HG02938 (cell line): Measurements from ENCODE around the gene ARHGAP19.
"Not testable (repeated sequence)": the region's sequence is repeated elsewhere in the genome, so short reads cannot be mapped to it uniquely, and the experiment has no call there.

Experiments used
- ATAC-seq: cut with Tn5 transposase; IDR thresholded peaks from one replicate; pipeline ENCODE4 v1.9.1; 2021; ENCODE audit warnings: mild to moderate bottlenecking, moderate library complexity; ENCODE audit not compliant: unreplicated experiment

The ARHGAP19 gene

DNA sequence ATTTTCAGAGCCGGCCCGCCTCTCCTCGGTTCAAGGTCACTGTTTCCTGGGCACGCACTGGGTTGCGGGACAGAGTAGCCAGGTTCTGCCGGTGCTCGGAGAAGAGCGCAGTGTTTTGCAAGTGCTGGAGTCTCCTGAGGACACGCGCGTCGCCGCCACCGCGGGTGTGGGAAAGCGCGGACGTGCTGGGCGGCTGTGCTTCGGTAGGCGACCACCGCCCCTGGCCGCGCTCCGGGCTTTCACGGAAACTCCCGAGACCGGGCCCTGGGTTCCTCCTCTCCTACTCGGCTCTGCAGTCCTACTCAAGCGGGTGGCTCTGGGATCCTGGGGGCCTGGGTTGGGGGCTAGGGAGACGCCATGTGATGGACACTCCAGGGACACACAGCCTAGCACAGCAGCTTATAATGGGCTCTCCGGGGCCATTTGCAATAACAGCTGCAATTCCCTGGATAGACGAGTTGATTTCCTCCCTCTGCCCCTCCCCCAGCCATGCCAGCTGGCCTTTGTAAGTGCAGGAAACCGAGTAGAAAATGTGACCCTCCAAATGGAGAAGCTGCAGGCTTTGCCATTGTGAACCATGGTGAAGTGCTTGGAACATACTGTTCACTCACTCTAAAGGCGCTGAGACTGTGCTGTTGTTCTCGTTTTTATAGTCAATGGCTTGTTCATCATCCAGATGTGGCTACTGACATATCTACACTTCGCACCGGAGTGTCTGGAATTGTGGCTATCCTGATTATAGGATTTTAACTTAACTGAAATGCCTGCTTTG is 28.8 kb upstream of the ARHGAP19 start:
- no peak for ATAC-seq

DNA sequence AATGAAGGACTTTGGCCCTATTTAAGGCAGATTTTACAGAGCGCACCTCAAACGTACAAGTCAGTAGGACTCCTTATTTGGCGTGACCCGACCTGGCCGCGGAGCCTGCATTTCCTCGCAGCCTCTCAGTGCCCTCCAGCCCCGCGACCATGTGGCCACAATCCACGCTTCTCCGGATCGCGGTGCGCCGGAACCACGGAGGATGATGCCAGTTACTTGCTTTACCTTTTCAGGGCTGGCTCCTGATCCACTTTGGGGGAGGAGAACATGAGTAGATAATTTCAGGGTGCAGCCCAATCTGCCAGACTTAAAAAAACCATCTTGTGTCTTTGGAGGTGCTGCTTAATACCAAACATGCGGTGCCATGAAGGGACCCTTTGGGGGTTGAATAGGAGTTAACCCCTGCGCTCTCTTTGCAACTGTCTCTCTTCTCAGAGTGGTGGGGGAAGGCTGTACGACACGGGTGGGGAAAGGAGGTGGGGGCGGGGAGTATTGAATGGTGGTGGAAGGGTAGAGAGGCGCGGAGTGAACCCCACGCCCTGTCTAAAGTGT is 28.1 kb upstream of the ARHGAP19 start:
- ATAC-seq = no peak

DNA sequence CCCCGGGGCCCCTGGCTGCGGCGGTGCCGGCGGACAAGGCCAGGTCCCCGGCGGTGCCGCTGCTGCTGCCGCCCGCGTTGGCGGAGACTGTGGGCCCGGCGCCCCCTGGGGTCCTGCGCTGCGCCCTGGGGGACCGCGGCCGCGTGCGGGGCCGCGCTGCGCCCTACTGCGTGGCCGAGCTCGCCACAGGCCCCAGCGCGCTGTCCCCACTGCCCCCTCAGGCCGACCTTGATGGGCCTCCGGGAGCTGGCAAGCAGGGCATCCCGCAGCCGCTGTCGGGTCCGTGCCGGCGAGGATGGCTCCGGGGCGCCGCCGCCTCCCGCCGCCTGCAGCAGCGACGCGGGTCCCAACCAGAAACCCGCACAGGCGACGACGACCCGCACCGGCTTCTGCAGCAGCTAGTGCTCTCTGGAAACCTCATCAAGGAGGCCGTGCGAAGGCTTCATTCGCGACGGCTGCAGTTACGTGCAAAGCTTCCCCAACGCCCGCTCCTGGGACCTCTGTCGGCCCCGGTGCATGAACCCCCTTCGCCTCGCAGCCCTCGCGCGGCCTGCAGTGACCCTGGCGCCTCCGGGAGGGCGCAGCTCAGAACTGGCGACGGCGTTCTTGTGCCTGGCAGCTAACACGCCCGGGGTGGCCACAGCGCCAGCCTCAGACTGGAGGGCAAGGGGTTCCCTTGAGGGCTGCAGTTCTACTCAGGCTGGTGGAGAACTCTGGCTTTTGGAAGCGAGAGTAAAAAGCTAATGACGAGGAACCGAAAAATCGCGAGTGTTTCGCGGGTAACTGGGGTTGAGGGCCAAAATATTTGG is 27.4 kb upstream of the ARHGAP19 start:
- ATAC-seq = peak; percentile 12

DNA sequence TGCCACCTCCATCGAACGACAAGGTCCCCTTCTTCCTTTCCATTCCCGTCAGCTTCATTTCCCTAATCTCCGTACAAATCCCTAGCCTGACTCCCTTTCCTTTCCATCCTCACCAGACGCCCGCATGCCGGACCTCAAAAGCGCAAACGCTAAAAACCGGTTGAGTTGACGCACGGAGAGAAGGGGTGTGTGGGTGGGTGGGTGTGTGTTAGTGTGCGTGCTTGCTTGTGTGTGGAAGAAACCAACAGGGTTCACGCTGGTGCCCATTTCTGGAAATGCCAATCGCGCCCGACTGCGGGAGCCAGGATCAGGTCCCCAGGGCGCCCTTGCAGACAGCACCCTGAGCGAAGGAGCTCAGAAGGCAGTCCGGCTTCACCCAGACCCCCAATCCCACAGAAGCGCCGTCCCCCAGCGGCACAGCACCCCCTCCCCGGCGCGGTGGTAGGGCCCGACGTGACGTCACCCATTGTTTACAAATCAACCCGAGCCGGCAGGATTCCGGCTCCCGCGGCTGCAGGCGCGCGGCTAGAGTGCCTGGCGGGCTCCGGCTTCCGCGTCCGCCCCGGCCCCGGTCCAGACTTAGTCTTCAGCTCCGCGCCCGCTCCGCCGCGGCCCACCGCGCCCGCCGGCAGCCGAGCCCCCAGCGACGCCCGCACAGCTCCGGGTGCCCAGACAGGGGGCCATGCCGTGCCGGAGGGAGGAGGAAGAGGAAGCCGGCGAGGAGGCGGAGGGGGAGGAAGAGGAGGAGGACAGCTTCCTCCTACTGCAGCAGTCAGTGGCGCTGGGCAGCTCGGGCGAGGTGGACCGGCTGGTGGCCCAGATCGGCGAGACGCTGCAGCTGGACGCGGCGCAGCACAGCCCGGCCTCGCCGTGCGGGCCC is 26.6 kb upstream of the ARHGAP19 start, which contains the start of gene FRAT1:
TSS of gene FRAT1 (plus strand) at position 500 of the 880 bp plus-strand sequence. CDS start at position 683, 183 bp downstream.
- ATAC-seq = peak; percentile 87

DNA sequence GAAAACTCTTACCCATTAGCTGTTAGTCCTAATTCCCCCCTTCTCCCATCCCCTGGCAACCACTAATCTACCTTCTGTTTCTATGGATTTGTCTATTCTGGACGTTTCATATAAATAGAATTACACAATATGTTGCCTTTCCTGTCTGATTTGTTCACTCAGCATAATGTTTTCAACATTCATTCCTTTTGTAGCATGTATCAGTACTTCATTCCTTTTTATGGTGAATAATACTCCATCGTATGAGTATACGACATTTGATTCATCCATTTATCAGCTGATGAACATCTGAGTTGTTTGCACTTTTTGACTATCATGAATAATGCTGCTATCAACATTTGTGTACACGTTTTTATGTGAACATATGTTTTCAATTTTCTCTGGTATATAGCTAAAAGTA is 22.2 kb upstream of the ARHGAP19 start:
- ATAC-seq = no peak

DNA sequence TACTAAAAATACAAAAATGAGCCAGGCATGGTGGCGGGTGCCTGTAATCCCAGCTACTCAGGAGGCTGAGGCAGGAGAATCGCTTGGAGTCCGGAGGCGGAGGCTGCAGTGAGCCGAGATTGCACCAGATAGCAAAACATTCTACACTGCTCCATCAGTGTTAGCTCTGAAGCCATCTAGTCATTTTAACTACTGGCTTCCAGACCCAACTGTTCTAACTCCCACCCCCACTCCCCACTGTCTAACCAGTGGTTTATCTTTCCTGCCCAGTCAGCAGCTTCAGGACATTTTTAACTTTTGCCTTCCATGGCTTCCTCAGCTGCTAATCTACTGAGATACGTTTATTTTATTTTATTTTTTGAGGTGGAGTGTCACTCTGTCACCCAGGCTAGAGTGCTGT is 20.5 kb upstream of the ARHGAP19 start:
- no peak for ATAC-seq

DNA sequence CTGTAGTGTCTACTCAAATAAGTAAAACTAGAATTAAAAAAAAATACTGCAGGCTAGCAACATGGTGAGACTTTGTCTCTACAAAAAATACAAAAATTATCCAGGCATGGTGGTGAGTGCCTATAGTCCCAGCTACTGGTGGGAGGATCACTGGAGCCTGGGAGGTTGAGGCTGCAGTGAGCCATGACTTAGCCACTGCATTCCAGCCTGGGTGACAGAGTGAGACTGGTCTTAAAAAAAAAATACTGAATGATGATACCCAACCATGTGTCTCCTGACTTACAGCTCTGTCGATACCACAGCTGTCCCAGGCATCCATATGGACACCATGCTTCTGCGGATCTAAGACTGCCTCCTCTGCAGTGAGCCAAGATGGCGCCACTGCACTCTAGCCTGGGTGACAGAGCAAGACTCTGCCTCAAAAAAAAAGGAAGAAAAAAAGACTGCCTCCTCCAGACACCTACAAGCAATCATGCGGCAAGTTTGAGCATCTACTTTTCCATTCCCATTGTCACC is 18.7 kb upstream of the ARHGAP19 start:
- no peak for ATAC-seq

DNA sequence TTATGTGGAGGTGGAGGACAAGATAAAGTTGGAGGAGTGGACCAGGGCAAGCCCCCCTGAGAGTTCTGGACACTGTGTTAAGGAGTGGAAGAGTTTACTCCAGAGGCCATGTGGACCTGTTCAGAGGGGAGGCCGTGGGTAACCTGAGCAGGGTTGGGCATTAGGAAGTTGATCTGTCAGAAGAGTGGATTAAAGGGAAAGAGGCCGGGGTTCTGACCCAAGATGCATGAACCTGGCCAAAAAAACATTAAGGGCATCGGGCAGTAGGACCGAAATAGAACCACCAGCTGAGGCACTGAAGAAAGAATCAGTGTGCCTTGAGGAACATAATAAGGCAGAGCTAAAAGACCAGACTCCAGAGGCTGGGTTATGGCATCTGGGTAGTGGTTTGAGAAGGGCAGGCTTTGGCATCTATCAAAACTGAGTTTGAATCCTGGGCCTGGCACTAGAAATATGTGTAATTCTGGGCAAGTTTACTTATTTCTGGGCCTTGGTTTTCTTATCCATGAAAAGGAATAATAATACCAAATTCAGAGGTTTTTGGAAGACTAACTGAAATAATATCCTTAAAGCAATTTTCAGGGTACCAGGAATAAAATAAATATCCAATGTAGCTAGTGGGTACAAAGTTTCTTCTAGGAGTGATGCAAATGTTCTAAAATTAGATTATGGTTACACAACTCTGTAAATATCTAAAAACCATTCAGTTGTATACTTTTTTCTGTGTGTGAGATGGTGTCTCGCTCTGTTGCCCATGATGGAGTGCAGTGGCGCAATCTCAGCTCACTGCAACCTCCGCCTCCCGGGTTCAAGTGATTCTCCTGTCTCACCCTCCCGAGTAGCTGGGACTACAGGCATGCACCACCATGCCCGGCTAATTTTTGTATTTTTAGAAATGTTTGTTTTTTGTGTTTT is 15.7 kb upstream of the ARHGAP19 start:
- ATAC-seq = no peak

DNA sequence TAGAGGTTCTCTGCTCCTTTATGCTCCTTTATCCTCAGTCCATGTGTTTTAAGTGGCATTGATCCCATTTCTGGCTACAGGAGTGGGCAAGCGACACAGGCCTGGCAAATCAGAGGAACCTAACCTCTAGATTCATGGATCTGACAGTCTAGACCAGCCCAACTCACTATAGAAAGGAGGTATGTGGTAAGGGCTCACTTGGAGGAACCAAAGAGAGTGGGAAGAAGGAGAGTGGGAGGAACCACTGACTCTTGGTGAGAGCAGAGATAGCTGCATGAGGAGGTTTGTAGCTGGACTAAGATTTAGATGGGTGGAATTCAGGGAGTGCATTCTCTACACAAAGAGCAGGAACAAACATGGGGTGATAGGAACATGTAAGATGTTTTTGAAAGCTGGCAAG is 15.0 kb upstream of the ARHGAP19 start:
- ATAC-seq = no peak

DNA sequence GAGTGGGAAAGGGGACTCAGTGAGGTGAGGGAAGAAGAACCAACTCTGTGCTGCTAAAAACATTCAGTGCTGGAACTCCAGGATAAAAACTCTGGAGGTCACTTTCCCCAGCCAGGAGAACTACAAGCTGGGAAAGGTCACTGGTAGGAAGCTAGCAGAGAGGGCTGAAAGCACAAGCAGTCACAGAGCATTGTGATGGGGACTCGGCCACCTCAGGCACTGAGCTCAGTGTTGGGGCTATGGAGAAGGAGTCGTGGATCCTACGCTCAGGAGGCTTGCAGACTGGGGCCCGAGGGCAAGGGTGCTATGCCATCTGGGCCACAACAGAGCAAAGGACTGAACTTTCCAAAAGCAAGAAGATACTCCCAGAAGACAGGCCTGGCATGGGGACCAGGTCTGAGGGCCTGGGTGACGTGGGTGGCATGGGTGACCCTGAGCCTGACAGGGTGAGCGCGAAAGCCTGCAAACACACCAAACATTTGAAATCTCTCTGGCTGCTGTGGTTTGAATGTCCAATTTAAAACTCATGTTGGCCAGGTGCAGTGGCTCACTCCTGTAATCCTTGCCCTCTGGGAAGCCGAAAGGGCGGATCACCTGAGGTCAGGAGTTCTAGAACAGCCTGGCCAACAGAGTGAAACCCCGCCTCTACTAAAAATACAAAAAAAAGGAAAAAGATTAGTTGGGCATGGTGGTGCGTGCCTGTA is 9.8 kb upstream of the ARHGAP19 start:
- no peak for ATAC-seq

DNA sequence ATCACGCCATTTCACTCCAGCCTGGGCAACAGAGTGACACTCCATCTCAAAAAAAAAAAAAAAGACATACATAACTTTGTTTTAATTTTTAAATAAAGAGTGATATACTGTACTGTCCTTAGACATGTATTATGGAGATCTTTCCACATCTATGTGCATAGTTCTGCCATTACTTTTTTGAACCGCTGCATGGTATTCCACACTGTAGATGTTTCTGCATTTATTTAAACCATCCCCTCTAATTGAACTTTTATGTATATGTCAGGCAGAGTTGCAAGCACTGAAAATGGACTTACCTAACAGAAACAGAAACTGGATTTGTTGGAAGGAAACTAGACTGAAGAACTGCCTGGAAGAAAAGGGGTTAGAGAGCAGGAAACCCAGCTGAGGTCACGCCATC is 8.5 kb upstream of the ARHGAP19 start:
- no peak for ATAC-seq

DNA sequence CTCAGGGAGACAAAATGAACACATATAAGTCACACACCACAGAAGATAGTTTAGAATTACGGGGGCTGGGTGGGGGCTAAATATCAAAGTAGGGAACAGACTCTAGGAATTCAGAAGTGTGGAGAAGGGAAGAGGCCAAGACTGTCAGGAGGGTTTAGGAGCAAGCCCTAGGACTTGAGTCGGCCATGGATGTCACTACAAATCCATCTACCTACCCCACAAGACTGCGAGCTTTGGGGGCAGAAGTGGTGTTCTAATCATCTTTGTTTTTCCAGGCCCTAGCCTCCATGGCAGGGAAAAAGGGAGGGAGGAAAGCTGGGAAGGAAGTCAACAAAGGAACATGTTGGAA is 5.8 kb upstream of the ARHGAP19 start:
- no peak for ATAC-seq

DNA sequence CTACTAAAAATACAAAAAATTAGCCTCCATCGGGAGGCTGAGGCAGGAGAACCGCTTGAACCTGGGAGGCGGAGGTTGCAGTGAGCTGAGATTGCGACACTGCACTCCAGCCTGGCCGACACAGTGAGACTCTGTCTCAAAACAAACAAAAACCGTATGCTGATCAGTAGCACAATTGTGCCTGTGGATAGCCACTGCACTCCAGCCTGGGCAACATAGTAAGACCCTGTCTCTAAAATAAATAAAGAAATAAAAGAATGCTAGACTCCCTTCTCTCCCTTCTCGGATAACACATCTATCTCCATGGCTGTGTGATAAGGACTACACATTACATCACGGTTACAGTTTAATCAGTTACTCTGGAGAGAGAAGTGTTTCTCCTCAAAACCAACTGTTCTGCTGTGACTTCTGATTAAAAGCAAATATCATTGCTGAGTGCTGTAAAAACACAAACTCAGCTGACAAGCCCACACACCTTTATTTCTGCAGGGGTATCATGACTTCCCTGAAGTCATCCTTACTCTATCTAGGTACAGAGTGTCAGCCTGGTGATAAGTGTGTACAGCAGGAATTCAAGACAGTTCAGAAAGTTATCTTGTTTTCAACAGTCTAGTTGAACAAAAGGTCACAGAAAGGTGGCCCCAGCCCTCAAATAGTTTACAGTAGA is 5.3 kb upstream of the ARHGAP19 start:
- no peak for ATAC-seq

DNA sequence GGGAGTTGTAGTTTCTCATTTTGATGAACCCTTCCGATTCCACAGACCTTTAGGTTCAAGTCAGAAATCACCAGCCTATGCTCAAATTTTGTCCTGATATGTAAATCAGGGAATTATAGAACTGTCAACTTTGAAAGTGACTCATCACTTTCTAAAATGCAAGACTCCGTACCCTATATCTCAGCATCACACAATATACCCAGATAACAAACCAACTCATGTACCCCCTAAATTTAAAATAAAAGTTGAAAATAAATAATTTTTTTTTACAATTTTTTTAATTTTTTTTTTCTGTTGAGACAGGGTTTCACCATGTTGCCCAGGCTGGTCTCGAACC is 393 bp upstream of the ARHGAP19 start:
- no peak for ATAC-seq

DNA sequence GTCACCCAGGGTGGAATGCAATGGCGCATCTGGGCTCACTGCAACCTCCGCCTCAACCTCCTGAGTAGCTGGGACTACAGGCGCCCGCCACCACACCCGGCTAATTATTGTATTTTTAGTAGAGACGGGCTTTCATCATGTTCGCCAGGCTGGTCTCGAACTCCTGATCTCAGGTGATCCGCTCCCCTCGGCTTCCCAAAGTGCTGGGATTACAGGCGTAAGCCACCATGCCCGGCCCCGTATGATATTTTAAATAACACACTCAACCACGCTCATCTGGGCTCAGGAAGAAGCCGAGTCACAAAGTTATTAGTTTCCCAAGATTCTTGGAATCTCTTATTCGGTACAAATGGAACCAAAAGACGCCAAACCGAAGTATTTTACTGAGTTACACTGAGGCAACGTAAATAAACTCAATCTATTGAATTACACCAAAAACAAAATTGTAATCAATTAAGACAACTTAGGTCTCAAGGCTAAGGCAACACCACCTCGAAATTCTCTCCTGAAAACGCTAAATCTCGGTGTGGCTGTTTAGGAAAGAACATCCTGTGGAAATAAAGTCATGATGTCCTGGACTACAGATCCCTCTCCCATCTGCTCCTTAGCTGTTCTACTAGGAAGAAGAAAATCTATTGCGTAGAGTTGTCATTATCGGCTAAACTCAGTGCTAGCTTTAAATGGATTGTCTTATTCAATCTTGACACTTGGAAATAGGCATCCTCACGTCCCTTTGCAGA is 910 bp downstream of the ARHGAP19 start:
- ATAC-seq = no peak

DNA sequence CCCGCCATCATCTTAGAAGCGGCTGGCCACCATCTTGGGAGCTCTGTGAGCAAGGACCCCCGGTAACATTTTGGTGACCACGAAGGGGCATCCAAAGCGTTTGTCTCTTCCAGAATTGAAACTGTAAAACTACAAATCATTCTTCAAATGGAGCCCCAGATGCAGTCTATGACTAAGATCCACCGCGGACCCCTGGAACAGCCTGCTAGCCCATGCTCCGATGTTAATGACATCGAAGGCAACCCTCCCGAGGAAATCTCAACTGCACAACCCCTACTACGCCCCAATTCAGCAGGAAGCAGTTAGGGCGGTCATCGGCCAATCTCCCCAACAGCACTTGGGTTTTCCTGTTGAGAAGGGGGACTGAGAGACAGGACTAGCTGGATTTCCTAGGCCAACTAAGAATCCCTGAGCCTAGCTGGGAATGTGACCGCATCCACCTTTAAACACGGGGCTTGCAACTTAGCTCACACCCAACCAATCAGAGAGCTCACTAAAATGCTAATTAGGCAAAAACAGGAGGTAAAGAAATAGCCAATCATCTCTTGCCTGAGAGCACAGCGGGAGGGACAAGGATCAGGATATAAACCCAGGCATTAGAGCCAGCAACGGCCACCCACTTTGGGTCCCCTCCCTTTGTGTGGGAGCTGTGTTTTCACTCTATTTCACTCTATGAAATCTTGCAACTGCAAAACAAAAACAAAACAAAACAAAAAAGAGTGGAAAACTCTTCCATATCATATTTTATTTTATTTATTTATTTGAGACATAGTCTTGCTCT is 1.7 kb downstream of the ARHGAP19 start:
- ATAC-seq = not testable (repeated sequence)

DNA sequence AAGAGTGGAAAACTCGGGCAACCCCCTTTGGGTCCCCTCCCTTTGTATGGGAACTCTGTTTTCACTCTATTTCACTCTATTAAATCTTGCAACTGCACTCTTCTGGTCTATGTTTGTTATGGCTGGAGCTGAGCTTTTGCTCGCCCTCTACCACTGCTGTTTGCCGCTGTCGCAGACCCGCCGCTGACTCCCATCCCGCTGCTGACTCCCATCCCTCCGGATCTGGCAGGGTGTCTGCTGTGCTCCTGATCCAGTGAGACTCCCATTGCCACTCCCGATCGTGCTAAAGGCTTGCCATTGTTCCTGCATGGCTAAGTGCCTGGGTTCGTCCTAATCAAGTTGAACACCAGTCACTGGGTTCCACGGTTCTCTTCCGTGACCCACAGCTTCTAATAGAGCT is 2.4 kb downstream of the ARHGAP19 start:
- ATAC-seq = not testable (repeated sequence)
